ENCODE measurements around the gene GULP1. TPM values are rescaled to one million over a fixed set of nuclear protein-coding genes. Genes with fewer than 3 reads are reported as not detected.

GULP1 gene
- total RNA-seq, 1 donor from 2014 or later = not detected

- Mint-ChIP-seq H3K36me3 (ENCODE audit: low read depth) (no peaks in the 10 kb centered on the region), H3K27me3 (no peaks in the 10 kb centered on the region), H3K4me1 (no peaks in the 10 kb centered on the region), H3K4me3 (no peak overlapping the region), H3K27ac (no peak overlapping the region), H3K9me3 (no peaks in the 10 kb centered on the region)
- intact Hi-C loops (cut with micrococcal nuclease) = no loop called here
- DNase-seq = no peak
Observed at GRCh38 chr2:188572592-188572991, 280.9 kb downstream of the GULP1 start.

DNA sequence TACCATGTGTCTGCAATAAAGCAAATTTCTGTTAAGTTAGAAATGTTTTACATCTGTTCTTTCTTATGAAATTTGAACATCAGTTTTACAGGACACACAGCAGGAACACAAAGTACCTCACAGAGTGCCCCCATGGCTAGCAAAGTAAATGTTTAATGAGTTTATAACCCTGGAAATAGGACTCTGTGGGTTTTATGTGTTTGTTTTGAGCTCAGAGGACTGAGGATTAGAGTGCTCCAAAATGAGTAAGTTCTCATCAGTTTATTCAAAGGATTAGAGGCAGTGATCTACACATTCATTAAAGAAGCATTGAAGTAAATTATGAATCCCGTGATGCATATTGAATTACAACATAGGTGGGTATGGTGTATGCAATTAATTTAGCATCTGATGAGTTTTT is 281.8 kb downstream of the GULP1 start:
- Mint-ChIP-seq H3K4me3 (no peak overlapping the region), H3K27me3 (no peaks in the 10 kb centered on the region), H3K27ac (no peak overlapping the region), H3K36me3 (ENCODE audit: low read depth) (no peaks in the 10 kb centered on the region), H3K9me3 (no peaks in the 10 kb centered on the region), H3K4me1 (no peaks in the 10 kb centered on the region)
- intact Hi-C loops (cut with micrococcal nuclease) = no loop called here
- DNase-seq = no peak

- Mint-ChIP-seq H3K9me3 (no peaks in the 10 kb centered on the region), H3K36me3 (ENCODE audit: low read depth) (no peaks in the 10 kb centered on the region), H3K4me1 (no peaks in the 10 kb centered on the region), H3K4me3 (no peak overlapping the region), H3K27ac (no peak overlapping the region), H3K27me3 (no peaks in the 10 kb centered on the region)
- no peak for DNase-seq
- intact Hi-C loops (cut with micrococcal nuclease) = no loop called here
Observed at GRCh38 chr2:188576006-188576405, 284.3 kb downstream of the GULP1 start.

DNA sequence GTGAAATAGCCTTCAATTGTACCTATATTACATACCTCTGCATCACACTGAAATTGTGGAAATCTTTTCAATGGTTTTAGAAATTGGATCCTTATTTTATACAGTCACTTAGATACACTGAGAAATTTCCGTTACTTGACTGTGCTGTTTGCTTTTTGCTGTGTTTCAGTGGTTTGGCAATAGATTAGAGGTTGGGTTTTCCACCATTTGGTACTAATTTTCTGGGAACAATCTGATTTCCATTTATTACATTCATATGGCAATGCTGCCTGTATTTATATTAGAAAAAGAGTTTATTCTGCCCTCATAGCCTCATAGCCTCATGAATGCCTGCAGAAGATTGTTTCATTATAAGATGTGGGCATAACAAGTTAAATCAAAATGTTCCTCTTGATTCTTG is 285.0 kb downstream of the GULP1 start:
- DNase-seq = no peak
- no peaks in the 10 kb centered on the region for H3K4me1 Mint-ChIP-seq
- H3K4me3 Mint-ChIP-seq = no peak overlapping the region
- H3K36me3 Mint-ChIP-seq (ENCODE audit: low read depth) = no peaks in the 10 kb centered on the region
- H3K9me3 Mint-ChIP-seq = no peaks in the 10 kb centered on the region
- no peak overlapping the region for H3K27ac Mint-ChIP-seq
- no peaks in the 10 kb centered on the region for H3K27me3 Mint-ChIP-seq
- intact Hi-C loops (cut with micrococcal nuclease) = no loop called here

GRCh38 chr2:188577231-188577630 is 285.6 kb downstream of the GULP1 start:
- Mint-ChIP-seq H3K4me3 (no peak overlapping the region), H3K9me3 (no peaks in the 10 kb centered on the region), H3K27me3 (no peaks in the 10 kb centered on the region), H3K27ac (no peak overlapping the region), H3K36me3 (ENCODE audit: low read depth) (no peaks in the 10 kb centered on the region), H3K4me1 (no peaks in the 10 kb centered on the region)
- no peak for DNase-seq
- intact Hi-C loops (cut with micrococcal nuclease) = no loop called here

DNA sequence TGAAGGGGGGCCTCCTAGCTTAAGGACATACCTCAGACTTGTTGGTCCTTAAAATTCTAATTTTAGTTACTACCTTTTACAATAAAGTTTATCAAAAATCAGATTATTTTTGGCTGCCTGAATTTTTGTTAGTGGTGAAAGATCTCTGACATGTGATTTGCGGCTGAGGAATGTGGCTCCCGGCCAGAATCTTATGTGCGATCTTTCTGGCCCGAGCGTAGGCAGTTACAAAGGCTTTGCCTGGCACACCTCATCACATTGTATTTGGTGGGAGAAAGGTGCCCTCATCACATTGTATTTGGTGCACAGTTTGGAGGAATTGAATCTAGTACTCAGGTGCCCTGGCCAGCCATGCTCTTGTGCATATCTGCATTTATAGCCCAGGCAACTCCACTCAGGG is 289.1 kb downstream of the GULP1 start:
- intact Hi-C loops (cut with micrococcal nuclease) = no loop called here
- no peak overlapping the region for H3K4me3 Mint-ChIP-seq
- no peaks in the 10 kb centered on the region for H3K9me3 Mint-ChIP-seq
- no peaks in the 10 kb centered on the region for H3K27me3 Mint-ChIP-seq
- H3K36me3 Mint-ChIP-seq (ENCODE audit: low read depth) = no peaks in the 10 kb centered on the region
- no peak for DNase-seq
- H3K4me1 Mint-ChIP-seq = no peaks in the 10 kb centered on the region
- H3K27ac Mint-ChIP-seq = no peak overlapping the region

DNA sequence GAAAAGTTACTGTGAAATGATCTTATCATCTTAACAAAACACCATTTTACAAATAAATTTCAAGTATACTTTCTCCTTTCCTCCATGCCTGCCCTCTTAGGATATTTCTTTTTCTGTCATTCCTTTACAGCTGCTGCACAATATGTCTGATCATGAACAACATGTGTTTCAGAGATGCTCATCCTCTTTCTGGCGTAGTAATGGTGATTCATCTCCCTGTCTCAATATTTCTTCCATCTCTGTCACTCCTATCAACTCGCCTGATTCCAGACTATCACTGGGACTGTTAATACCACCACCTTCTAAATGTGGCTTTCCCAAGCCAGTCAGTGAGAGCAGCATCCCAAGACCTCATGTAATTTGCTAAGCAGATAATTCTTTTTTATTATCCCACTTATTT is 290.5 kb downstream of the GULP1 start:
- no peaks in the 10 kb centered on the region for H3K27me3 Mint-ChIP-seq
- no peaks in the 10 kb centered on the region for H3K9me3 Mint-ChIP-seq
- DNase-seq = no peak
- no peaks in the 10 kb centered on the region for H3K4me1 Mint-ChIP-seq
- H3K4me3 Mint-ChIP-seq = no peak overlapping the region
- H3K36me3 Mint-ChIP-seq (ENCODE audit: low read depth) = no peaks in the 10 kb centered on the region
- H3K27ac Mint-ChIP-seq = no peak overlapping the region
- intact Hi-C loops (cut with micrococcal nuclease) = no loop called here

GRCh38 chr2:188588235-188588634 is 296.6 kb downstream of the GULP1 start:
- intact Hi-C loops (cut with micrococcal nuclease) = no loop called here
- Mint-ChIP-seq H3K9me3 (no peaks in the 10 kb centered on the region), H3K27me3 (no peaks in the 10 kb centered on the region), H3K4me3 (no peak overlapping the region), H3K4me1 (no peaks in the 10 kb centered on the region), H3K36me3 (ENCODE audit: low read depth) (no peaks in the 10 kb centered on the region), H3K27ac (no peak overlapping the region)
- DNase-seq = no peak

- DNase-seq = no peak
- no peaks in the 10 kb centered on the region for H3K36me3 Mint-ChIP-seq (ENCODE audit: low read depth)
- no peak overlapping the region for H3K4me3 Mint-ChIP-seq
- intact Hi-C loops (cut with micrococcal nuclease) = no loop called here
- no peaks in the 10 kb centered on the region for H3K9me3 Mint-ChIP-seq
- no peaks in the 10 kb centered on the region for H3K4me1 Mint-ChIP-seq
- no peaks in the 10 kb centered on the region for H3K27me3 Mint-ChIP-seq
- no peak overlapping the region for H3K27ac Mint-ChIP-seq
Observed at GRCh38 chr2:188596054-188596453, 304.4 kb downstream of the GULP1 start.

DNA sequence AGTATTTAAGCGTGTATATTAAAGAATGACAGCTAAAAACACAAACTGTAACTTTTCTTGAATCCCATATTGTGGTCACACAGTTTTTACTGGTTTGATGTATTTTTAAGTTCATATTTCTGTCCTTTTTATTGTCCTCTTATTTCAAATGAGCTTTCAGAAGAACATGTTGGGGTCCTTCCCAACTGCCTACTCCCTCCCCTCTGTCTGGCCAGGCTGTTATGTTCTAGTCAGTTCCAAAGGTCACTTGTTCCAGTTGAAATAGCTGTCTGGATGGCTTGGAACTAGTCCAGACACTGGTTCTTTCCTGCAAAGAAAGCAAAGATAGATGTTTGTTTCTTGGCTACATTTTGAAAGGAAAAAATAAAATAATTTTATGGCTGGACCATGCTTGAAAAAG is 306.9 kb downstream of the GULP1 start:
- H3K4me1 Mint-ChIP-seq = no peaks in the 10 kb centered on the region
- intact Hi-C loops (cut with micrococcal nuclease) = no loop called here
- no peak overlapping the region for H3K4me3 Mint-ChIP-seq
- no peaks in the 10 kb centered on the region for H3K9me3 Mint-ChIP-seq
- H3K27ac Mint-ChIP-seq = no peak overlapping the region
- DNase-seq = no peak
- no peaks in the 10 kb centered on the region for H3K36me3 Mint-ChIP-seq (ENCODE audit: low read depth)
- H3K27me3 Mint-ChIP-seq = no peaks in the 10 kb centered on the region

DNA sequence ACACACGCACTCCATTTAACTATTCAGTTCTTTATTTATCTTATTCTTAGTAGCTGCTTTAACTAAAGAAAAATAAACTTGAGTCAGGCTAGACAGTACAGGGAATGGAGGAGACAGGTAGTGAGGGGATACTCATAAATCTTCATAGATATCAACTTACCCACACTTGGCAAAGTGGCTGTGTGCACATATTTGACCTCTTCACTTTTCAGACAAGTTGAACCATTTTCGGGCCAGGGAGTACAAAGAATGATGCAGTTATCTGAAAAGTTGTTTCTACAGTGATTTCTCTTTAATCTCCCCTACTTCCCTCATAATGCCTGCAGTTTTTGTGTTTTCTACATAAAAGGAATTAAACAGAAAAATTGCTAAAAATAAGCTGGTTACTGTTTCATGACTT is 307.5 kb downstream of the GULP1 start:
- no peak for DNase-seq
- no peaks in the 10 kb centered on the region for H3K27me3 Mint-ChIP-seq
- H3K4me3 Mint-ChIP-seq = no peak overlapping the region
- no peaks in the 10 kb centered on the region for H3K36me3 Mint-ChIP-seq (ENCODE audit: low read depth)
- H3K27ac Mint-ChIP-seq = no peak overlapping the region
- no peaks in the 10 kb centered on the region for H3K4me1 Mint-ChIP-seq
- H3K9me3 Mint-ChIP-seq = no peaks in the 10 kb centered on the region
- intact Hi-C loops (cut with micrococcal nuclease) = no loop called here

GRCh38 chr2:188600536-188601210 is 309.0 kb downstream of the GULP1 start:
- no peaks in the 10 kb centered on the region for H3K36me3 Mint-ChIP-seq (ENCODE audit: low read depth)
- H3K4me1 Mint-ChIP-seq = no peaks in the 10 kb centered on the region
- no peak for DNase-seq
- intact Hi-C loops (cut with micrococcal nuclease) = no loop called here
- H3K27ac Mint-ChIP-seq = no peak overlapping the region
- no peaks in the 10 kb centered on the region for H3K27me3 Mint-ChIP-seq
- H3K9me3 Mint-ChIP-seq = no peaks in the 10 kb centered on the region
- H3K4me3 Mint-ChIP-seq = no peak overlapping the region

DNA sequence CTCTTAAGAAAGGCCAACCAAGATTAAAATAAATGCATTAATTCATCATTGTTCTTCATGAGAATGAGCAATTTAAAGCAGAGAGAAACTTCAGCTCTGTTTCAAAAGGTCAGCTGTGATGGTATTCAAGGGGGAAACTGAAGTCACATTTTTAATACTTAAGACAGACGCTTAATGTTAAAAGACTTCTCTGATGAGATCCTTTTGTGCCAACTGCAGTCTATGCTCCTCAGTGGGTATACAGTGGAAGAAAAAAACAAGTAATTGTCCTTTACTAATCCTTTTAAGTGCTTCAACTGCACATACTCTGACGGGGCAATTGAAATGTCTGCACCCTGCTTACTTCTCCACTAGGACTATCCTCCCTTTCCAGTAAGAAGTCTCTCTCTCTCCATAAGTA is 309.7 kb downstream of the GULP1 start:
- Mint-ChIP-seq H3K36me3 (ENCODE audit: low read depth) (no peaks in the 10 kb centered on the region), H3K4me3 (no peak overlapping the region), H3K4me1 (no peaks in the 10 kb centered on the region), H3K27ac (no peak overlapping the region), H3K27me3 (no peaks in the 10 kb centered on the region), H3K9me3 (no peaks in the 10 kb centered on the region)
- intact Hi-C loops (cut with micrococcal nuclease) = no loop called here
- no peak for DNase-seq

- Mint-ChIP-seq H3K36me3 (ENCODE audit: low read depth) (no peaks in the 10 kb centered on the region), H3K9me3 (no peaks in the 10 kb centered on the region), H3K4me1 (no peaks in the 10 kb centered on the region), H3K27me3 (no peaks in the 10 kb centered on the region), H3K27ac (no peak overlapping the region), H3K4me3 (no peak overlapping the region)
- no peak for DNase-seq
- intact Hi-C loops (cut with micrococcal nuclease) = no loop called here
Observed at GRCh38 chr2:188601927-188602326, 310.3 kb downstream of the GULP1 start.

- no peak for DNase-seq
- intact Hi-C loops (cut with micrococcal nuclease) = no loop called here
- no peak overlapping the region for H3K27ac Mint-ChIP-seq
- H3K4me3 Mint-ChIP-seq = no peak overlapping the region
- H3K9me3 Mint-ChIP-seq = no peaks in the 10 kb centered on the region
- no peaks in the 10 kb centered on the region for H3K27me3 Mint-ChIP-seq
- H3K4me1 Mint-ChIP-seq = no peaks in the 10 kb centered on the region
- no peaks in the 10 kb centered on the region for H3K36me3 Mint-ChIP-seq (ENCODE audit: low read depth)
Observed at GRCh38 chr2:188604579-188604978, 312.9 kb downstream of the GULP1 start.
